Right lobe of liver (tissue), 4 donors: ENCODE data around the gene KIFC3.

Source experiments
- CTCF ChIP-seq, 4 donors: fragments of 200-600 bp in 3 of 4; fragments of 450-650 bp in 1 of 4; IDR thresholded peaks; one replicate each; pipeline versions ENCODE4 v1.5.1 to v1.8.0; 2016 to 2022; ENCODE audit warnings: antibody characterized with exemption in 4 of 4, mild to moderate bottlenecking in 2 of 4
- POLR2A ChIP-seq: fragments of 450-650 bp; IDR thresholded peaks from one replicate; pipeline ENCODE4 v1.6.1; 2017; ENCODE audit warnings: antibody characterized with exemption, mild to moderate bottlenecking
- donor health status: DM: no; HTN: no; CAD: no.
- donor health status: DM: no; HTN: no; CAD: no.
- donor health status: DM: no; HTN: yes; CAD: no.

- TF ChIP-seq CTCF (IDR thresholded peaks at IDR 0.05) (no peak), POLR2A (no peak)
These were observed 28.5 kb downstream of the KIFC3 start for GRCh38 chr16:57773655-57774295.
